ENCODE measurements around the gene C14orf180. TPM values are rescaled to one million over a fixed set of nuclear protein-coding genes. Genes with fewer than 3 reads are reported as not detected.

The C14orf180 gene
- total RNA-seq, 1 donor from 2014 or later: not detected

DNA sequence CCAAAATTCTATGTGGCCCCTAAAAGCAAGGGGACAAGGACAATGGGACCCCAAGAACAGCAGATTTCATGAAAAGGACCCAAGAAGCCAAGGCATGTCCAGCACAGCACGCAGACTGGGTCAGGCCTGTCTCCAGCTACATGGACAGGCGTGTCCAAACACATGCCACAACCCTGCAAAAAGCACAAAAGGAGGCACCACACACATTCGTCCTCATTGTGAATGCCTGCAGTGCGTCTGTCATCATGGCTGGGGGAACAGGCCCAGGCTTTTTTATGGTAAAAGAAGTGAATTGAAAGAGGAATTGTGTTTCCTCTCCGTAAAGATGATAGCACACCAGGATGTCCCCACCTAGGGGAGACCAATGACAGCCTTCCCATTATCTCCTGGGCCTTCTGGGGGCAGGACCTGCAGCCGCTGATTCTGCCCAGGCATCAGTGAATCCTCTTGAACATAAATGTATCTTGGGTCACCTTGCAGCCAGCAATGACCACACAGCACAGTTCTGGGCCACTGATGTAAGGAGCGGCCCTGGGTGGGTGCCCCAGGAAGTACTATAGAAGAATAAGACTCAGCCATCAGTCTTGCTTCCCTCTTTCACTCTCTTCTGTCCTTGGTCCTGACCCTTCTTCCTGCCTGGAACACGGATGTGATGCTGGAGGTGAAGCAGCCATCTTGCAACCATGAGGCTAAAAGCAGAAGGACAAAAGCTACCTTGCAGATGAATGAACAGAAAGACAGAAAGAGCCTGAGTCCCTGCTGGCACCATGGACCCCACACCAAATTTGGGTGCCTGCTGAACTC, 29.8 kb upstream of the C14orf180 start:
- DNase-seq (ENCODE audit: low spot score in 2 of 2) (no peak), FAIRE-seq (no peak)

GRCh38 chr14:104550340-104550860, 29.2 kb upstream of the C14orf180 start:
- DNase-seq (ENCODE audit: low spot score in 2 of 2) (peak in 1 of 2 donors; percentile 40), FAIRE-seq (no peak)

DNA sequence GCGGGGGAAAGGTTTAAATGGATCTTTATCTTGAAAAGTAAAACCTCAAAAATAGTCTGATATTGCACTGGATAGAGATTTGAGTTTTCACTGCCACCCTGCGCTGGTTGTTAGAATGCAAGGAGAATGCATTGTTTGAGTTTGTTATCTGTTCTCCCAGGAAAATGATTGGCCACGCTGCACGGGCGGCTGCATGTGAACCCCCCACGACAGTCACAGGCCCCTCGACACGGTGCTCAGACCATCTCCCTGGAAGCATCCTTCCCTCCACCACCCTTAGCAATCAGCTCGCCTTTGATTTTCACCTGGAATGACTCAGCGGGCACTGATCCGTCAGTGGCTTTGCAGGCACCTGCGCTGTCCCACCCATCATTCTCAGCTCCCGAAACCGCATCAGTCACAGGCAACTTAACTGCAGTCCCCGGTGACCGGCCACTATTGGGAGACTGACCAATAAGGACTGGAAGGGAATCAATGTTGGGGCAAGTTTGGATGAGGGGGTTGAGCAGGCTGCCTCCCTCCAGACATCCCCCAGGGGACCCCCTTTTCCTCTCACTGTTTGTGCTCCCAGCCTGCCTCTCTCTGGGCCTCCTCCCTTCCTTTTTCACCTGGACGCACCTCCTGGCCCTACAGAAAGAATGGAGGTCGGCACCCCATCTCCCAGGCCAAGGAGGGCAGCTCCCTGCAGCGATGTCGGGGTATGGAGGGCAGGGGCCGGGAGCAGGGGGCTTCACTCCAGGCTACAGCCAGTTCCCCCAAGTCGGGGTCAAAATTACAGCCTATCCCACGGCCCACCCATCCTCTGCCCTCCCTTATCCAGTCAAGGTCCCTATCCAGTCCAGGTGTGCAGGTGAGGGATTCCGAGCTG, 28.5 kb upstream of the C14orf180 start:
- DNase-seq (ENCODE audit: low spot score in 2 of 2) (peak in 1 of 2 donors; percentile 22), FAIRE-seq (no peak)

- FAIRE-seq (no peak), DNase-seq (ENCODE audit: low spot score in 2 of 2) (no peak)
These were observed 27.5 kb upstream of the C14orf180 start for GRCh38 chr14:104551851-104552737.

- FAIRE-seq (no peak), DNase-seq (ENCODE audit: low spot score in 2 of 2) (no peak)
These were observed 26.8 kb upstream of the C14orf180 start for GRCh38 chr14:104552738-104553125.

DNA sequence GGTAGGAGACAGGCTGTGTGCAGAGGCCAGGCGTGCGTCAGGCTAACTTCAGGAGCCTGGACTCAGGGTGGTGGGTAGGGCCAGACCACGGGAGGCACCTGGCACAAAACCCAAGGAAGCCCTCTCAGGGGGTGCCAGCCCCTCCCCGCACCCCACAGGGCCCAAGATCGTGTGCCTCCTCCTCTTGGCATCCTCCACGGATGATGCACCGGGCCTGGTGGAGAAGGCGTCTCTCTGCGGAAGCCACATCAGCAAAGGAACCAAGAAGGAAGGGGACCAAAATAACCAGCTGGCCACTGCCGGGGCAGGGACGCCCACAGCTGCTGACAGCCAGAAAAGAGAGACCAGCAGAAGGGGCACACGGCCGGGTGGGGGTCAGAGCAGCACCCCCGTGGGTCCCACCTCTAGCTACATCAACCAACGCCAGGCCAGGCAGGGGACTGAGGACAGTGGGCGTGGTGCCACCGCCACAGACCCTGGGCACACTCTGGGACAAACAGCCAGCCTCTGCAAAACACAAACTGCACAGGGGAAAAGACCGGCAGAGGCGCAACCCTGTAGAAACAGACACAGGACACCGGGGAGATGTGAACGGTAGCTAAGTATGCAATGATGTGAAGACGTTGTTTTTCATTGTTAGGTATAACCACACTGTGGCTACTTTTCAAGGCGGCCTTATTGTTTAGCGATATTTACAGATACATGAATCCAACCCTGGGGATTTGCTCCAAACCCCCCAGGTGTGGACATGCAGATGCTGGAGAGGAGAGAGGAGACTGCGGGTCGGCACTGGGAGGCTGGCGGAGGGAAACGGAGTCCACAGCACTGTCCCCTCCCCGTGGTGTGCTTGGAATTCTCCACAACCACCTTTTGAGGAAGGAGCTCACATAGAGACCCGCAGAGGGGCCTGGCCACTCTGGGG, 26.1 kb upstream of the C14orf180 start:
- FAIRE-seq (no peak), DNase-seq (ENCODE audit: low spot score in 2 of 2) (no peak)

DNA sequence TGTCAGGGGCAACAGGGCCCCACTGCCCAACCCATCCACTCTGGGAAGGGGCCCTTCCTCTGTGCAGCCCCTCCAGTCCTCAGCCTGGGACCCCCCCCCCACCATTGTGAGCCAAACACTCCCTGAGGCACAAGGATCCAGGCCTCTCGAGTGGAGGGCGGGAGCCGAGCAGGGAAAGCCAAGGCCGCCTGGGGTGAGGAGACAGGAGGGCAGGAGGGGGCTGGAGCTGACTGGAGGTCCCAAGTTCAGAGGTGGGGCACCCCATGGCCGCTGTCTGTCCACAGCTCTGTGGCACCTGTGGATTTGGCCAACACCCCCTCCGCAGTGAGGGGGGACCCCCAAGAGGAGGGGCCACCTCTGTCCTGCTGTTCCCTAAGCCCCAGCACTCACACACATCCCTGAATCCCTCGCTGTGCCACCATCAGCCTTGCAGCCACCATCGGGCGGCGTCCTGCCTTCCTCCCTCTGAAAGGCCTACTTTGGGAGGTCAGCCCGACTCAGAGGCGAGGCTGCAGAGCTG, 25.4 kb upstream of the C14orf180 start:
- FAIRE-seq: no peak
- no peak for DNase-seq (ENCODE audit: low spot score in 2 of 2)

GRCh38 chr14:104554608-104555429, 24.7 kb upstream of the C14orf180 start:
- DNase-seq (ENCODE audit: low spot score in 2 of 2): no peak
- no peak for FAIRE-seq

DNA sequence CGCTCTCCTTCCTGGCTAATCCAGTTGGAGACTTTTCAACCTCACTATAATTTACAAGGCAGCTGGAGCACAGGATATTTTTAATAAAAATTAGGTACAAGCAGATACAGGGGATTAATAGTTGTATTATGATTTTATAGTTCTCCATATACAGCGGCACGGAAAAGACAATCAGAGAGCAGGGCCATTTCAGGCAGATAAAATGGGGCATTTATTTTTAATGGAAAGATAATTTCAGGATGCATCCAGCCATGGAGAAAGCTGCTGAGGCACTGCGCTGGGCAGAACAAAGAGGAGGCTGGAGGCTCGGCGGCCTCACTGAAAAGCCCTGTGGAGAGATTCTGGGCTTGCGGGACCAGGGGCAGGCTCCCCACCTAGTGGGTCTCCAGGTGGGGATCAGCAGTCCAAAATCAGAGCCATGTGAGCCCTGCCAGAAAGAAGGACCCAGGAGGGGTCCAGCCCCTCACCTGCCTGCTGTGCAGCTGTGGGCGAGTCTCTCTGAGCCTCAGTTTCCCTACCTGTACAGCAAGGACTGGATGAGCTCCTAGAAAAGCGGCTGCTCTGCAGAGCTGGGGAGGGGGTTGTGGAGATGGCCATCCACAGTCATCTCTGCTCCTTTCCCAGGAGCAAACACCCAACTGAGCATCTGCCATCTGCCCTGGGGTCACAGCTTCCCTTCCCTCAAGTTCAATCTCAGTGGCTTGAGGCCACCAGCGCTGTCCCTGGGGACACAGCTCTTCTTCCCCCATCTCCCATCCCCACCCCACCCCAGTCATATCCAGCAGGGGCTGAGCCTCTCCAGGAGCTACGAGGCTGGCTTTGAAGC, 23.9 kb upstream of the C14orf180 start:
- DNase-seq (ENCODE audit: low spot score in 2 of 2): no peak
- FAIRE-seq: no peak

DNA sequence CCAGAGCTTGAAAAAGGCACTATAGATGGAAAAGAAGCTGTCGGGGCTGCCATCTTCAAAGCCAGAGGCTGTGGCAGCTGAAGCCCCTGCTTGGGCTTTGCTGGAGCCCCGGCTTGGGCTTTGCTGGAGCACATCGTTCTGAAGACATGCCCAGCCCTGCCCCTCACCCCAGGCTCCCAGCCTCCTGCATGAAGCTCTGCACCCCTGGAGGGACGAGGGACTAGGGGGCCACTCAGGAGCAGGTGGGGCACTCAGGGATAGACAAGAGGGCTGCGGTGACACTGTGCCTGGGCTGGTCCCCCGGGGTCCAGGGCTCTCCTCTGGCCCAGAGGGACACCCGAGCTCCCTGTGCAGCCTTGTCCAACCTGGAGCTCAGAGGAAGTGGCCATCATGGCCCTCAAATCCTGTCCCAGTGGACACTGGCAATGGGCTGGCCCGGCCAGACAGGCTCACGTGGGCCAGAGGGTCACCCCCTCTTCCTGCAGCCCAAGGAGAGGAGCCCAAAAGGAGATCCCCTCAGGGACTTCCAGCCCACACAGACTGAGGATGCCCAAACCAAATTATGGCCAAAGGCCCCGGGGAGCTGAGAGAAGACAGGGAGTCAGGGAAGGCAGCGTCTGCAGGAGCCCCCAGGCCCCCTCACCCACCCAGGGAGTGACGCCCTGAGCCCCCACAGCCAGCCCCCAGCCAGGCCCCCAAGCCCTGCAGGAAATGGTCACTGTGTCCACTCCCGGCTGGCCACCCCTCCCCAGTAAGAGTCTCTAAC, 23.1 kb upstream of the C14orf180 start:
- FAIRE-seq (no peak), DNase-seq (ENCODE audit: low spot score in 2 of 2) (no peak)

GRCh38 chr14:104557086-104557485, 22.5 kb upstream of the C14orf180 start:
- DNase-seq (ENCODE audit: low spot score in 2 of 2): no peak

GRCh38 chr14:104557766-104558165, 21.8 kb upstream of the C14orf180 start:
- FAIRE-seq: no peak
- no peak for DNase-seq (ENCODE audit: low spot score in 2 of 2)

More at GRCh38 chr14:104557086-104557485, 22.5 kb upstream of the C14orf180 start:
- no peak for FAIRE-seq

- FAIRE-seq (no peak), DNase-seq (ENCODE audit: low spot score in 2 of 2) (no peak)
These were observed 21.1 kb upstream of the C14orf180 start for GRCh38 chr14:104558231-104559027.

GRCh38 chr14:104559028-104559803, 20.3 kb upstream of the C14orf180 start:
- DNase-seq (ENCODE audit: low spot score in 2 of 2): no peak
- no peak for FAIRE-seq
